Keratinocyte (primary cell): ENCODE data around the gene ANKRD27. TPM values are rescaled to one million over a fixed set of nuclear protein-coding genes. Genes with fewer than 3 reads are reported as not detected.

Experiments
- DNase-seq: peaks from one replicate; pipeline ENCODE4 v3.0.0-alpha.2; 2011; ENCODE audit warnings: low read depth, missing footprints, low spot score
- FAIRE-seq: peaks from 2 replicates; lab custom pipeline; 2011; peaks lifted over from hg19 to GRCh38; lab: Jason Lieb, UNC
- H2AFZ ChIP-seq: 2 replicates; pipeline ENCODE4 v1.6.0; 2012; ENCODE audit warnings: low read length, control low read depth, inconsistent platforms; ENCODE audit not compliant: control insufficient read depth
- H3K27ac ChIP-seq: 2 replicates; pipeline ENCODE4 v1.5.1; 2011; ENCODE audit warnings: low read length; ENCODE audit not compliant: control insufficient read depth, insufficient read depth
- H3K27me3 ChIP-seq: 3 replicates; pipeline ENCODE4 v1.6.0; 2011; ENCODE audit warnings: low read length; ENCODE audit not compliant: control insufficient read depth, insufficient read depth; ENCODE audit errors: extremely low read depth
- H3K36me3 ChIP-seq, 2 experiments: 2 replicates in 1 of 2; 3 replicates in 1 of 2; pipeline ENCODE4 v1.5.1; 2011; ENCODE audit warnings: low read length in 2 of 2, mild to moderate bottlenecking in 1 of 2; ENCODE audit not compliant: control insufficient read depth in 2 of 2, insufficient read depth in 2 of 2; ENCODE audit errors: extremely low read depth in 1 of 2
- H3K4me1 ChIP-seq: 3 replicates; pipeline ENCODE4 v1.5.1; 2011; ENCODE audit warnings: low read length; ENCODE audit not compliant: control insufficient read depth, insufficient read depth; ENCODE audit errors: extremely low read depth
- H3K4me2 ChIP-seq: 3 replicates; pipeline ENCODE4 v1.6.0; 2011; ENCODE audit warnings: low read depth, low read length; ENCODE audit not compliant: control insufficient read depth, insufficient read depth; ENCODE audit errors: extremely low read depth
- H3K4me3 ChIP-seq, 3 experiments: fragments of 200-600 bp in 1 of 3; sonication (generic) in 1 of 3; 2 replicates in 2 of 3; 3 replicates in 1 of 3; pipeline ENCODE4 v1.5.1; 2011 to 2016; ENCODE audit warnings: low read length in 3 of 3, mild to moderate bottlenecking in 3 of 3, control low read depth in 2 of 3, inconsistent platforms in 1 of 3, low read depth in 1 of 3, mixed read lengths in 1 of 3, mixed run types in 1 of 3, moderate library complexity in 1 of 3; ENCODE audit not compliant: control insufficient read depth in 2 of 3, insufficient read depth in 2 of 3; ENCODE audit errors: extremely low read depth in 1 of 3
- H3K79me2 ChIP-seq: 2 replicates; pipeline ENCODE4 v1.6.0; 2012; ENCODE audit warnings: low read length; ENCODE audit not compliant: control insufficient read depth, insufficient read depth
- H3K9ac ChIP-seq: 3 replicates; pipeline ENCODE4 v1.6.0; 2011; ENCODE audit warnings: low read length; ENCODE audit not compliant: control insufficient read depth, insufficient read depth; ENCODE audit errors: extremely low read depth
- H3K9me1 ChIP-seq: 3 replicates; pipeline ENCODE4 v1.6.0; 2011; ENCODE audit warnings: low read length; ENCODE audit not compliant: control insufficient read depth, insufficient read depth; ENCODE audit errors: extremely low read depth
- H3K9me3 ChIP-seq: 2 replicates; pipeline ENCODE4 v1.5.1; 2012; ENCODE audit warnings: low read depth, low read length; ENCODE audit not compliant: control insufficient read depth
- H4K20me1 ChIP-seq: 3 replicates; pipeline ENCODE4 v1.6.0; 2011; ENCODE audit warnings: low read length; ENCODE audit not compliant: control insufficient read depth, insufficient read depth; ENCODE audit errors: extremely low read depth
- EZH2 ChIP-seq: IDR thresholded peaks from one replicate; pipeline ENCODE4 v1.6.1; 2012; ENCODE audit warnings: inconsistent platforms, mild to moderate bottlenecking, low read length, moderate library complexity
- dilution Hi-C: fragments of 300-500 bp; cut with MboI; formaldehyde crosslinking; loops from one replicate; pipeline ENCODE4 v1.7.0; 2020; ENCODE audit warnings: low sequenced_read_pairs; ENCODE audit not compliant: extremely low pct_ligation_motif_present
- polyA minus RNA-seq, 3 experiments: library from RNA; depleted of rRNA, polyadenylated mRNA; stranded (reverse); fragments of >200 nt; gene quantifications; 1 replicate in 1 of 3; 2 replicates in 1 of 3; 3 replicates in 1 of 3; pipeline ENCODE4 v1.2.3, GENCODE V29; 2011
- polyA plus RNA-seq, 5 experiments: library from polyadenylated mRNA; depleted of rRNA in 3 of 5; stranded (reverse) in 3 of 5; stranded (forward) in 1 of 5; unstranded in 1 of 5; fragments of >200 nt; gene quantifications; 1 replicate in 1 of 5; 2 replicates in 3 of 5; 3 replicates in 1 of 5; pipeline versions ENCODE4 v1.2.1 to v1.2.3, GENCODE V29; 2011 to 2012; ENCODE audit warnings: missing spikeins in 2 of 5, low read depth in 1 of 5, low replicate concordance in 1 of 5
- TF ChIP-seq, protein P1 (sequence below), 3 experiments: IDR thresholded peaks in 1 of 3; conservative IDR thresholded peaks in 1 of 3; optimal IDR thresholded peaks in 1 of 3; 2 replicates in 2 of 3; 3 replicates in 1 of 3; pipeline versions ENCODE3 to v1.5.1; 2011; ENCODE audit warnings: low read length in 3 of 3, mild to moderate bottlenecking in 3 of 3, moderate library complexity in 2 of 3, control low read depth in 1 of 3, inconsistent platforms in 1 of 3; ENCODE audit not compliant: insufficient read depth in 2 of 3; ENCODE audit errors: extremely low read depth in 1 of 3

Gene ANKRD27
- polyA plus RNA-seq (29.0 to 34.5 TPM (median 31.6 TPM) in 3 replicates), polyA minus RNA-seq (25.4 to 61.2 TPM (median 57.0 TPM) in 3 replicates)
- polyA plus RNA-seq (2011; ENCODE audit: low read depth), result 11.1 TPM
- polyA plus RNA-seq (2011; cell fraction: cytosol; rRNA removed), result 20.8 and 26.8 TPM in 2 replicates
- 47.2 and 49.6 TPM in 2 replicates for polyA plus RNA-seq (2011; cell fraction: nucleus; rRNA removed)
- polyA plus RNA-seq (2012; ENCODE audit: low replicate concordance), result 14.3 and 21.1 TPM in 2 replicates
- polyA minus RNA-seq (2011; cell fraction: cytosol; rRNA and poly(A)+ RNA removed), result 26.1 TPM
- 37.8 and 54.8 TPM in 2 replicates for polyA minus RNA-seq (2011; cell fraction: nucleus; rRNA and poly(A)+ RNA removed)

GRCh38 chr19:32674931-32675719 lies at the start of gene ANKRD27:
Gene ANKRD27, minus strand, starts transcription at chr19:32675180. Its CDS starts 16,165 bp downstream, at chr19:32659015.
- dilution Hi-C loops, result no loop called here
- DNase-seq (peak; percentile 85), FAIRE-seq (no peak)
- Histone ChIP-seq H4K20me1 (peaks cover 12% of the 10 kb centered on the region), H3K79me2 (peaks cover 48% of the 10 kb centered on the region), H3K9me1 (peaks cover 4% of the 10 kb centered on the region), H3K9me3 (no peaks in the 10 kb centered on the region), H3K27me3 (peaks cover 23% of the 10 kb centered on the region), H3K4me3 (peak within 1 kb of the TSS; percentile 80 to 85 (median 84)), H3K9ac (peak within 1 kb of the TSS; percentile 83), H3K36me3 (peaks cover 0 to 6% of the 10 kb centered on the region in 2 experiments), H3K4me1 (peaks cover 7% of the 10 kb centered on the region), H3K4me2 (peak within 1 kb of the TSS; percentile 92), H3K27ac (peak within 1 kb of the TSS; percentile 63), H2AFZ (peak within 1 kb of the TSS; percentile 96)
- TF ChIP-seq, protein P1, sequence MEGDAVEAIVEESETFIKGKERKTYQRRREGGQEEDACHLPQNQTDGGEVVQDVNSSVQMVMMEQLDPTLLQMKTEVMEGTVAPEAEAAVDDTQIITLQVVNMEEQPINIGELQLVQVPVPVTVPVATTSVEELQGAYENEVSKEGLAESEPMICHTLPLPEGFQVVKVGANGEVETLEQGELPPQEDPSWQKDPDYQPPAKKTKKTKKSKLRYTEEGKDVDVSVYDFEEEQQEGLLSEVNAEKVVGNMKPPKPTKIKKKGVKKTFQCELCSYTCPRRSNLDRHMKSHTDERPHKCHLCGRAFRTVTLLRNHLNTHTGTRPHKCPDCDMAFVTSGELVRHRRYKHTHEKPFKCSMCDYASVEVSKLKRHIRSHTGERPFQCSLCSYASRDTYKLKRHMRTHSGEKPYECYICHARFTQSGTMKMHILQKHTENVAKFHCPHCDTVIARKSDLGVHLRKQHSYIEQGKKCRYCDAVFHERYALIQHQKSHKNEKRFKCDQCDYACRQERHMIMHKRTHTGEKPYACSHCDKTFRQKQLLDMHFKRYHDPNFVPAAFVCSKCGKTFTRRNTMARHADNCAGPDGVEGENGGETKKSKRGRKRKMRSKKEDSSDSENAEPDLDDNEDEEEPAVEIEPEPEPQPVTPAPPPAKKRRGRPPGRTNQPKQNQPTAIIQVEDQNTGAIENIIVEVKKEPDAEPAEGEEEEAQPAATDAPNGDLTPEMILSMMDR (optimal IDR thresholded peaks at IDR 0.05 in 1 of 3, IDR thresholded peaks at IDR 0.05 in 1 of 3, conservative IDR thresholded peaks at IDR 0.05 in 1 of 3; ENCODE audit: extremely low read depth in 1 of 3, insufficient read depth in 2 of 3, low read length in 3 of 3), result no peak
- TF ChIP-seq EZH2, result no peak

- H3K36me3 ChIP-seq, result peaks cover 0 to 4% of the 10 kb centered on the region in 2 experiments
- H3K9ac ChIP-seq, result no peak overlapping the region
- H4K20me1 ChIP-seq, result no peaks in the 10 kb centered on the region
- no peak overlapping the region for H3K4me2 ChIP-seq
- H3K9me1 ChIP-seq, result no peaks in the 10 kb centered on the region
- H3K4me3 ChIP-seq, result no peak overlapping the region
- no peaks in the 10 kb centered on the region for H3K27me3 ChIP-seq
- no peak overlapping the region for H2AFZ ChIP-seq
- H3K27ac ChIP-seq, result no peak overlapping the region
- no peak for FAIRE-seq
- DNase-seq, result no peak
- no peaks in the 10 kb centered on the region for H3K79me2 ChIP-seq
- H3K9me3 ChIP-seq, result no peaks in the 10 kb centered on the region
- TF ChIP-seq, protein P1 (optimal IDR thresholded peaks at IDR 0.05 in 1 of 3, IDR thresholded peaks at IDR 0.05 in 1 of 3, conservative IDR thresholded peaks at IDR 0.05 in 1 of 3; ENCODE audit: extremely low read depth in 1 of 3, insufficient read depth in 2 of 3, low read length in 3 of 3), result no peak
- no peak for TF ChIP-seq EZH2
- dilution Hi-C loops, result no loop called here
- no peaks in the 10 kb centered on the region for H3K4me1 ChIP-seq
Observed at GRCh38 chr19:32720936-32721250, 45.9 kb upstream of the ANKRD27 start.
